ENCODE measurements around the gene GEMIN8. TPM values are rescaled to one million over a fixed set of nuclear protein-coding genes. Genes with fewer than 3 reads are reported as not detected.

GEMIN8 gene
- polyA plus RNA-seq, 2 donors = 14.4 to 15.0 TPM

DNA sequence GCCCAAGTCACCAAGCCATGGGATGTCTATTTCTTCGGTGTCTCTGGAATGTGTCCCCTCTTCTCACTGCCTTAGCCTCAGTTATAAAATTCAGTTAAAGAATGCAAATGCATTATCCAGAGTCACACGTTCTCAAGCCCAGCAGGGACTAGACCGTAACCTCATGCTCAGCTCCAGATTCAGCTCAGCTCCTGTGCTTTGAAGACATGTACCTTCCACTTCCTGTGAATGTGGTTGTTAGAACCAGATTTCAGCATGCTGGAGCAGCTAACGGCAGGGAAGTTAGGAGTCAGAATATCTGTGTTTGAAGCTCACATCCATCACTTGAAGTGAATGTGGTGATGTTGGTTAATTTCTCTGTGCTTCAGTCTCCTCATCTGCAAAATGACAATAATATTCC lies 26.7 kb downstream of the GEMIN8 start:
- H3K36me3 ChIP-seq (ENCODE audit: control insufficient read depth in 2 of 2, insufficient read depth in 2 of 2, low read length in 1 of 2) = no peaks in the 10 kb centered on the region
- no peaks in the 10 kb centered on the region for H3K9me3 ChIP-seq (ENCODE audit: control insufficient read depth in 2 of 2, insufficient read depth in 1 of 2, low read depth in 1 of 2, low read length in 1 of 2)
- 79 to 82% methylated on average over 4 of the region's 4 CpGs for WGBS, 2 donors
- no peak overlapping the region for H3K4me3 ChIP-seq (ENCODE audit: low read depth in 1 of 2, low read length in 2 of 2)
- no peaks in the 10 kb centered on the region for H3K4me1 ChIP-seq (ENCODE audit: control insufficient read depth in 2 of 2, insufficient read depth in 2 of 2, low read length in 1 of 2)
- no peak overlapping the region for H3K27ac ChIP-seq (ENCODE audit: low read depth in 2 of 2, low read length in 1 of 2)
- no peaks in the 10 kb centered on the region for H3K27me3 ChIP-seq (ENCODE audit: control insufficient read depth in 1 of 2, insufficient read depth in 2 of 2, low read length in 2 of 2)

DNA sequence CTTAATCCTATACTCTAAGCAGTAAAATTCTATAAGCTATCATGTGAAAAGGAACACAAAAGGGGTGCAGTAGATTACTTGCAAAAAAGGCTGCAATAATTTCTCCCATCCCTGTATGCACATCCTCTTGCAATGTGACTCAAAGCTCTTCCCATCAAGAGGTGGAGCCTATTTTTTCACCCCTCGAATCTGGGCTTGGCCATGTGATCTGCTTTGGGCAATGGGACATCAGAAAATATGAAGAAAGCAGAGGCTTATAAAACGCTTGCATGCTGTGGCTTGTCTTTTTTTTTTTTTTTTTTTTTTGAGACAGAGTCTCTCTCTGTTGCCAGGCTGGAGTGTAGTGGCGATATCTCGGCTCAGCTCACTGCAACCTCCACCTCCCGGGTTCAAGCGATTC lies 33.0 kb downstream of the GEMIN8 start:
- no peak overlapping the region for H3K27ac ChIP-seq (ENCODE audit: low read depth in 2 of 2, low read length in 1 of 2)
- no peak overlapping the region for H3K4me3 ChIP-seq (ENCODE audit: low read depth in 1 of 2, low read length in 2 of 2)
- H3K36me3 ChIP-seq (ENCODE audit: control insufficient read depth in 2 of 2, insufficient read depth in 2 of 2, low read length in 1 of 2) = no peaks in the 10 kb centered on the region
- no peaks in the 10 kb centered on the region for H3K9me3 ChIP-seq (ENCODE audit: control insufficient read depth in 2 of 2, insufficient read depth in 1 of 2, low read depth in 1 of 2, low read length in 1 of 2)
- H3K27me3 ChIP-seq (ENCODE audit: control insufficient read depth in 1 of 2, insufficient read depth in 2 of 2, low read length in 2 of 2) = no peaks in the 10 kb centered on the region
- WGBS, 2 donors = 83 to 84% methylated on average over 6 of the region's 6 CpGs
- no peaks in the 10 kb centered on the region for H3K4me1 ChIP-seq (ENCODE audit: control insufficient read depth in 2 of 2, insufficient read depth in 2 of 2, low read length in 1 of 2)

DNA sequence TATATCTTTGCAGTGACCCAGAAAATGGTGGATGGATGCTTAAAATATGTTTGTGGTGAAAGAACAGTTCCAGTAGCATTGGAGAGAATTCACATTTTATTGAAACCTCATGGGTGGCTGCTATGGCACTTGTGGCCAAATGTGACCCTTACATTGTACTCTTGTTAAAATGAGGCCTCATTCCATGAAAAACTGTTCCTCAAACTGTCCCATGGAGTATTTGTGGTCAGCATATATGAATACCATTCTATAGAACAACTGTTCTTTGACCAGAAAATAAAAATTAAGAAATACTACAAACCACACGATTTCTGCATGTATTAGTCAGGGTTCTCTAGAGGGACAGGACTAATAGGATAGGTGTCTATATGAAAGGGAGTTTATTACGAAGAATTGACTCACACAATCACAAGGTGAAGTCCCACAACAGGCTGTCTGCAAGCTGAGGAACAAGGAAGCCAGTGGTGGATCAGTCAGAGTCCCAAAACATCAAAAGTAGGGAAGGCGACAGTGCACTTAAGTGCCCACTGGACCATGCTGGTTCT lies 35.1 kb downstream of the GEMIN8 start:
- Histone ChIP-seq H3K9me3 (ENCODE audit: control insufficient read depth in 2 of 2, insufficient read depth in 1 of 2, low read depth in 1 of 2, low read length in 1 of 2) (no peaks in the 10 kb centered on the region), H3K27ac (ENCODE audit: low read depth in 2 of 2, low read length in 1 of 2) (no peak overlapping the region), H3K4me3 (ENCODE audit: low read depth in 1 of 2, low read length in 2 of 2) (no peak overlapping the region), H3K4me1 (ENCODE audit: control insufficient read depth in 2 of 2, insufficient read depth in 2 of 2, low read length in 1 of 2) (no peaks in the 10 kb centered on the region), H3K27me3 (ENCODE audit: control insufficient read depth in 1 of 2, insufficient read depth in 2 of 2, low read length in 2 of 2) (peaks cover 0 to 4% of the 10 kb centered on the region in 2 donors), H3K36me3 (ENCODE audit: control insufficient read depth in 2 of 2, insufficient read depth in 2 of 2, low read length in 1 of 2) (no peaks in the 10 kb centered on the region)
- 83 to 89% methylated on average over 3 of the region's 3 CpGs for WGBS, 2 donors

DNA sequence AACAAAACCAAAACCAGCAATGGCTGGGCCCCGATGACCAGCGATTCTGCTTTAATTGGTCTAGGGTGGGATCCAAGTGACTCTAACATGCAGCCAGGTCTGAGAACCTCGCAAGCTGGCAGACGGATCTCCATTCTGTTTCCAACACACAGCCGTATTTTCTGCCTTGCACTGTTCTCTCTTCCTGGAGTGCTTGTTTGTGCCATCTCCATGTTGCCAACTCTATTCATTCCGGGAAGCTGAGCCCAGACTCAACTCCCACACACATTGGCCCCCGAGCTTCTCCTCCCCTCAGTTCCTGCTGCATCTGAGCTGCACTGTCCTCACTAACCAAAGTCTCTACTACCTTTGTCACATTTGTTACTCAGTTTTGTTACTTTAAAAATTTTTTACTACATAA lies 35.6 kb downstream of the GEMIN8 start:
- no peaks in the 10 kb centered on the region for H3K36me3 ChIP-seq (ENCODE audit: control insufficient read depth in 2 of 2, insufficient read depth in 2 of 2, low read length in 1 of 2)
- 82 to 89% methylated on average over 7 of the region's 7 CpGs for WGBS, 2 donors
- H3K27ac ChIP-seq (ENCODE audit: low read depth in 2 of 2, low read length in 1 of 2) = no peak overlapping the region
- no peaks in the 10 kb centered on the region for H3K9me3 ChIP-seq (ENCODE audit: control insufficient read depth in 2 of 2, insufficient read depth in 1 of 2, low read depth in 1 of 2, low read length in 1 of 2)
- H3K27me3 ChIP-seq (ENCODE audit: control insufficient read depth in 1 of 2, insufficient read depth in 2 of 2, low read length in 2 of 2) = peaks cover 0 to 4% of the 10 kb centered on the region in 2 donors
- no peak overlapping the region for H3K4me3 ChIP-seq (ENCODE audit: low read depth in 1 of 2, low read length in 2 of 2)
- no peaks in the 10 kb centered on the region for H3K4me1 ChIP-seq (ENCODE audit: control insufficient read depth in 2 of 2, insufficient read depth in 2 of 2, low read length in 1 of 2)

DNA sequence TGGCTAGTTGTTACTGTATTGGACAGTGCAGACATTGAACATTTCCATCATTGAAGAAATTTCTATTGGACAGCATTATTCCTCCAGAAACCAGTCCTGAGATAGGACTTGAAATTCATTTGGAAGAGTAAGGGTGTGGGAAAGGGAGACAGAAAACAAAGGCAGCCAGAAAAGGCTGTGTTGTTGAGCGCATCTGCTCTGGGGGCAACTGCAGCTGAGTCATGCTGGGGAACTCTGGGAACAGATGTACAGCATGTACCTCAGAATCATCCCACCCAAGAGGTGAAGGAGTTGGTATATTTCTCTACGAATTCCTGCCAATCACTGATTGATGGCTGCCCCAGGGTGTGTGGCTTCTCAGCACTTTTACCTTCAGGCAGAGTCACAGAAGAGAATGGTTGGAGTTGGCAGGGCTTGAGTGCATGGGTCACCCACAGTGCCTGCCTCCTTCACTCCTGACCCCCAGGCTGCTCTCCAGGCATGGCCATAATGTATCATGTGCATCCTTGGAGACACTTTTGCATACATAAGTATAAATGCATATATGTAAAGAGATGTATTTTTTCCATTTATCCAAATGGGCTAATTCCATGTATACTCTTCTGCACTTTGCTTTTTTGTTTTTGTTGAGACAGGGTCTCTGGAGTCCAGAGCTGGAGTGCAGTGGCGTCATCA lies 39.4 kb downstream of the GEMIN8 start:
- Histone ChIP-seq H3K36me3 (ENCODE audit: control insufficient read depth in 2 of 2, insufficient read depth in 2 of 2, low read length in 1 of 2) (no peaks in the 10 kb centered on the region), H3K9me3 (ENCODE audit: control insufficient read depth in 2 of 2, insufficient read depth in 1 of 2, low read depth in 1 of 2, low read length in 1 of 2) (no peaks in the 10 kb centered on the region), H3K4me3 (ENCODE audit: low read depth in 1 of 2, low read length in 2 of 2) (no peak overlapping the region), H3K27ac (ENCODE audit: low read depth in 2 of 2, low read length in 1 of 2) (no peak overlapping the region), H3K4me1 (ENCODE audit: control insufficient read depth in 2 of 2, insufficient read depth in 2 of 2, low read length in 1 of 2) (no peaks in the 10 kb centered on the region), H3K27me3 (ENCODE audit: control insufficient read depth in 1 of 2, insufficient read depth in 2 of 2, low read length in 2 of 2) (peaks cover 0 to 8% of the 10 kb centered on the region in 2 donors)
- 58 to 74% methylated on average over 3 of the region's 3 CpGs for WGBS, 2 donors

DNA sequence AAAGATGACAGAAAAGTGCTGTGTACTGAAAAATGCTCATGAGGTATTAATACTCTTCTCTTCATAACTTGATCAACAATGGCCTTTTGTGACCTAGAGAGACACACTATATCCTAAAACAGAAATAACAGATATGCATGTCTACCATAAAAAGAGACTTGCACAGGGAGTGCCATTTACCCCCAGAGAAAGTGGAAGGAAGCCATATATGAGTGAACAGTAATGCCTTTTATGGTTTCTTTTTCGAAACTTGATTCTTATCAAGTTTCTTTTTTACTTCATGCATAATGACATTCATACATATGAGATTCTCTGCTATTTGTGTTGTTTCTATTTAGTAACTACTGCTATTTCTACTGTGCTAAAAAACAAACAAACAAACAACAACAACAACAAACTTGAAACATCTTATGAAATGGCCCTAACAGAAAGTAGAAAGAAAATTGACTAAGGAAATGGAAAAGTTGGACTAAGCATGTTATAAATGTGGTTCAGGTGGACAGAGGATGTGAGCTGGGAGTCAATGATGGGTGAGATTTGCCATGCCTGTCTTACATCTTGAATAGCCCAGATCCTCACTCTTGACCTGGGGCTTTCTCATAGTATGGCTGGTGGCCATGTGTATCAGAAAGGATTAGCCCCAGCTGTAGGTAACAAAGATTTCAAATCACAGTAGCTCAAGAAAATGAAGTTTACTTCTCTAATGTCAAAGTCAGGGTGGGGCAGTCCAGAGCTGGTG lies 43.8 kb downstream of the GEMIN8 start:
- Histone ChIP-seq H3K36me3 (ENCODE audit: control insufficient read depth in 2 of 2, insufficient read depth in 2 of 2, low read length in 1 of 2) (no peaks in the 10 kb centered on the region), H3K9me3 (ENCODE audit: control insufficient read depth in 2 of 2, insufficient read depth in 1 of 2, low read depth in 1 of 2, low read length in 1 of 2) (no peaks in the 10 kb centered on the region), H3K4me3 (ENCODE audit: low read depth in 1 of 2, low read length in 2 of 2) (no peak overlapping the region), H3K4me1 (ENCODE audit: control insufficient read depth in 2 of 2, insufficient read depth in 2 of 2, low read length in 1 of 2) (no peaks in the 10 kb centered on the region), H3K27me3 (ENCODE audit: control insufficient read depth in 1 of 2, insufficient read depth in 2 of 2, low read length in 2 of 2) (peaks cover 0 to 7% of the 10 kb centered on the region in 2 donors), H3K27ac (ENCODE audit: low read depth in 2 of 2, low read length in 1 of 2) (no peak overlapping the region)
- WGBS, 2 donors = 73 to 78% methylated on average over 1 of the region's 1 CpG

DNA sequence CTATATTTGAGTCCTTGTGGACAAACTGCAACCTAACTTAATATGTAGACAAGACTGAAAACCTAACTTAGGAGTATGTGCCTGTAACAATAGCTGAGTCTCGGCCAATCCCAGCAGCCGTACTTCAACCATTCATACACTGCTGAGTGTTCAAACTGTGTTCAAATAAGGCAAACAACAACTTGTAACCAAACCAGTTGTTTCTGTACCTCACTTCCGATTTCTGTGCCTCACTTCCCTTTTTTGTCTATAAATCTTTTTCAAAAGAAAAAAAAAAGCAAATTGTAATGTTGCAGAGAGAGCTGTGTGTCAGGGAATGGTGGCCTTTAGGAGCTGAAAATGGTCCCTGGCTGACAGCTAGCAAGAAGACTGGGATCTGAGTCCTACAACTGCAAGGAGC lies 46.0 kb downstream of the GEMIN8 start:
- Histone ChIP-seq H3K36me3 (ENCODE audit: control insufficient read depth in 2 of 2, insufficient read depth in 2 of 2, low read length in 1 of 2) (no peaks in the 10 kb centered on the region), H3K4me3 (ENCODE audit: low read depth in 1 of 2, low read length in 2 of 2) (no peak overlapping the region), H3K4me1 (ENCODE audit: control insufficient read depth in 2 of 2, insufficient read depth in 2 of 2, low read length in 1 of 2) (no peaks in the 10 kb centered on the region), H3K9me3 (ENCODE audit: control insufficient read depth in 2 of 2, insufficient read depth in 1 of 2, low read depth in 1 of 2, low read length in 1 of 2) (no peaks in the 10 kb centered on the region), H3K27ac (ENCODE audit: low read depth in 2 of 2, low read length in 1 of 2) (no peak overlapping the region), H3K27me3 (ENCODE audit: control insufficient read depth in 1 of 2, insufficient read depth in 2 of 2, low read length in 2 of 2) (peaks cover 0 to 4% of the 10 kb centered on the region in 2 donors)
- WGBS, 2 donors = 79 to 83% methylated on average over 3 of the region's 3 CpGs

DNA sequence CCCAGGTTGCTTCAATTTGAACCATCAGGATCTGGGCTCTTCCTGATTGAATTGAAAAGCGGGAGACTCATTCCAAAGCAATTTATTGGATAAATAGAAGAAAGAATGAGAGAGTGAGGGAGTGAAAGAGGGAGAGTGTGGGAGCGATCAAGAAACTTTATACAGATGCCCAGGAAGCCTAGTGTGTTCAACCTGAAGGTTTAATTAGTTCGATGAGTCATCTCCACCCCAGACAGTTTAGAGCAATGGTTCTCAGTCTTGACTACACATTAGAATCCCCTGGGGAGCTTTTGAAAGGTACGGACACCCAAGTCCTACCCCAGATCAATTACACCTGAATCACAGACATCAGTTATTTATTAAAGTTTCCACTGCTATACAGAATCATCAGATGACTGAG lies 61.5 kb downstream of the GEMIN8 start:
- WGBS, 2 donors = 91 to 93% methylated on average over 4 of the region's 4 CpGs
- no peak overlapping the region for H3K4me3 ChIP-seq (ENCODE audit: low read depth in 1 of 2, low read length in 2 of 2)
- H3K27ac ChIP-seq (ENCODE audit: low read depth in 2 of 2, low read length in 1 of 2) = no peak overlapping the region
- no peaks in the 10 kb centered on the region for H3K4me1 ChIP-seq (ENCODE audit: control insufficient read depth in 2 of 2, insufficient read depth in 2 of 2, low read length in 1 of 2)
- H3K9me3 ChIP-seq (ENCODE audit: control insufficient read depth in 2 of 2, insufficient read depth in 1 of 2, low read depth in 1 of 2, low read length in 1 of 2) = no peaks in the 10 kb centered on the region
- peaks cover 0 to 4% of the 10 kb centered on the region in 2 donors for H3K27me3 ChIP-seq (ENCODE audit: control insufficient read depth in 1 of 2, insufficient read depth in 2 of 2, low read length in 2 of 2)
- H3K36me3 ChIP-seq (ENCODE audit: control insufficient read depth in 2 of 2, insufficient read depth in 2 of 2, low read length in 1 of 2) = no peaks in the 10 kb centered on the region

DNA sequence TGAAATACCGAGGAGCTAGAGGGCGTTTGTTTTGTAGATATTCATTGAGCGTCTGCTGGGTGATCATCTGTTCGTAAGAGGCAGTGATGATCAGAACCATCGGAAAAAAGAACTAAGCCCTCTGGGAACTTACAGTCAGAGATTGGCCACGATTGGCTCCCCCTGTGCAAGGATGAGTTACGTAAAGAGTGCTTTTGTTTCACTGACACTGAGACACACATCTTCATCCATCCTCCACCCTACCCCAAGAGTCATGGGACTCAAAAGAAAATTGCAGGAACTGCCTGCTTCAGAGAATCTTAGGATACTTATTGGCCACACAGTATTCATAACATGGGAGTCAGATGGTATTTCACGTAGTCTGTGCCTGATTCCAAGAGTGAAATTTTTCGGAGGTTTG lies 62.1 kb downstream of the GEMIN8 start:
- no peak overlapping the region for H3K4me3 ChIP-seq (ENCODE audit: low read depth in 1 of 2, low read length in 2 of 2)
- H3K27me3 ChIP-seq (ENCODE audit: control insufficient read depth in 1 of 2, insufficient read depth in 2 of 2, low read length in 2 of 2) = peaks cover 0 to 4% of the 10 kb centered on the region in 2 donors
- H3K27ac ChIP-seq (ENCODE audit: low read depth in 2 of 2, low read length in 1 of 2) = no peak overlapping the region
- WGBS, 2 donors = 91 to 95% methylated on average over 9 of the region's 9 CpGs
- H3K4me1 ChIP-seq (ENCODE audit: control insufficient read depth in 2 of 2, insufficient read depth in 2 of 2, low read length in 1 of 2) = no peaks in the 10 kb centered on the region
- H3K36me3 ChIP-seq (ENCODE audit: control insufficient read depth in 2 of 2, insufficient read depth in 2 of 2, low read length in 1 of 2) = no peaks in the 10 kb centered on the region
- H3K9me3 ChIP-seq (ENCODE audit: control insufficient read depth in 2 of 2, insufficient read depth in 1 of 2, low read depth in 1 of 2, low read length in 1 of 2) = no peaks in the 10 kb centered on the region

DNA sequence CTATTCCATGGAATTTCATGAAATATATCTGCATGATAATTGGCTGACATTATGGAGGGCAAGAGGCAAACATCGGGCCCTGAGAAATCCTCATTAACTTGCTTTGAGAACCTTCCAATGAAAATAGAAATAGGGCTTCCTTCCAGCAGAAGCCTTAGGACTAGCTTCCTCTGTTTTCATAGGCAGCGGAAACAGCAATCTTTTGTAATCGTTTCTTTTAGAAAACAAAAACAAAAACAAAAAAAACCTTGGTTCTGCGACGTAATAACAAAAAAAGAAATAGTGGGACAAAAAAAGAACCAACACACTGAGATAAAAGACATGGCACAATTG lies 62.9 kb downstream of the GEMIN8 start:
- Histone ChIP-seq H3K4me3 (ENCODE audit: low read depth in 1 of 2, low read length in 2 of 2) (no peak overlapping the region), H3K4me1 (ENCODE audit: control insufficient read depth in 2 of 2, insufficient read depth in 2 of 2, low read length in 1 of 2) (no peaks in the 10 kb centered on the region), H3K27me3 (ENCODE audit: control insufficient read depth in 1 of 2, insufficient read depth in 2 of 2, low read length in 2 of 2) (peaks cover 0 to 4% of the 10 kb centered on the region in 2 donors), H3K36me3 (ENCODE audit: control insufficient read depth in 2 of 2, insufficient read depth in 2 of 2, low read length in 1 of 2) (no peaks in the 10 kb centered on the region), H3K9me3 (ENCODE audit: control insufficient read depth in 2 of 2, insufficient read depth in 1 of 2, low read depth in 1 of 2, low read length in 1 of 2) (no peaks in the 10 kb centered on the region), H3K27ac (ENCODE audit: low read depth in 2 of 2, low read length in 1 of 2) (no peak overlapping the region)
- 86% methylated on average over 5 of the region's 5 CpGs for WGBS, 2 donors

Data from esophagus (tissue), 2 donors.